ENCODE measurements around the gene OR13C9.
"Not testable (repeated sequence)": the region's sequence is repeated elsewhere in the genome, so short reads cannot be mapped to it uniquely, and the experiment has no call there.

OR13C9 gene

DNA sequence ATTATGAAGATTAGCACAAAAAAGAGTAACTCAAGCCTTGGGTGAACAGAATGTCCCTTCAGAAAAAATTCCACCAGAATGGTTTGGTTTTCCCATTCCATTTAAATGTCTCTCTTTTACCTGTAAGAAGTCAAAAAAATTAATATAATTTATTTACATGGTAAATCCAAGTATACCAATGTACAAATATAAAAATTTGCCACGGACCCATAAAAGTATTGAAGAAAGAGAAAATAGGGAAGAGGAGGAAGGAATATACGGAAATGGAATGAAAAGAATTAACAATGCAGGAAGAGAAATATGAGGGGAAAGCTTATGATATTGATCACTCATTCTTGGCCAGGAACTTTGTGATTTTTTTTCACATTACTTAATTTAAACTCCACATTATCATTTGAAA lies at the start of gene OR13C9:
Gene OR13C9 (minus strand): TSS at position 101 of the 400 bp plus-strand sequence. CDS start 0 bp downstream, at position 101.
- DNase-seq (ENCODE audit: low spot score) = no peak

DNA sequence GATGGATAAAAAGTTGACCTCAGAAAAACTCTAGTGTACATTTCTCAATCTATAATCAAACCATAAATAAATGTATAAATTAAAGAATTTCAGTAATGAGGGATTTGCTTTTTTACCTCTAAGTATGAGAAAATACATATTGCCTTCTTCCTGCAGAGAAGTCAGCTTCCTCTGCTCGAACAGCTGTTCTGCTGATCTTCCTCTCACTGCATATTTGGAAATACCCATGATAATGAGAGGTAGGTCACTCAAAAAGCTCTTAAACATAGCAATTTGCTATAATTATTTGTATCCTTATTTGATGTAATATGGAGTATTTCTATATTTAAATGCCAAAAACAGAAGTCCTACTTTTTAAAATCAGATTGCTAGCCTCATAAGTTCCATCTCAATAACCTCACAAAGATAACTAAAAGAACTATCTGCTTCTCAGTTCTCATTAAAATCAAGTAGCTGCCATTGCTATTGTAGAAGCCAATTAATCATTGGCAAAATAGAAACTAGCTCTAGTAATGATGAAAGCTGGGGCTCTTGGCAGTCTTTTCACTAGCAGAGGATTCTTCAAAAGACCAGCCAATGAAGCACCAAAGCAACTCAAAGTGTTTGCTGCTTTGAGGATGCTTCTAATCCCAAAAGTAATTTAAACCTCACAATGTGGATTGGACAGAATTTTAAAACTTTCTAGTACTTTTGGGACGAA lies 40.6 kb upstream of the OR13C9 start:
- no peak for DNase-seq (ENCODE audit: low spot score)

GRCh38 chr9:104635456-104635855 lies 17.5 kb upstream of the OR13C9 start:
- no peak for DNase-seq (ENCODE audit: low spot score)

- no peak for DNase-seq (ENCODE audit: low spot score)
These were observed 16.0 kb upstream of the OR13C9 start for GRCh38 chr9:104633976-104634520.

- not testable (repeated sequence) for DNase-seq (ENCODE audit: low spot score)
These were observed 8.0 kb upstream of the OR13C9 start for GRCh38 chr9:104625964-104626363.

DNA sequence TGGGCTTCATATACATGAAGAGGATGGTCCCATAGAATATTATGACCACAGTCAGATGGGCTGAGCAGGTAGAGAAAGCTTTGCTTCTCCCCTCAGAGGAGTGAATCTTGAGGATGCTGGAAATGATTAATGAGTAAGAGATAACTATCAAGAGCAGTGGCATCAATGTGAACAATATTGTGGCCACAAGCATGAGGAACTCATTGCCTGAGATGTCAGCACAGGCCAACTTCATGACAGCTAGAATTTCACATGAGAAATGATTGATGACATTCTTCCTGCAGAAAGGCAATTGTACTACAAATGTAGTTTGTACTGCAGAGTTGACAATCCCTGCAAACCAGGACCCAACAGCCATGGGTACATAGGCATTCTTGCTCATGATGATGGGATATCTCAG lies 586 bp downstream of the OR13C9 start:
- no peak for DNase-seq (ENCODE audit: low spot score)

- DNase-seq (ENCODE audit: low spot score) = no peak
These were observed 6.8 kb downstream of the OR13C9 start for GRCh38 chr9:104611213-104611612.

GRCh38 chr9:104608336-104608735 lies 9.7 kb downstream of the OR13C9 start:
- no peak for DNase-seq (ENCODE audit: low spot score)

GRCh38 chr9:104606152-104606551 lies 11.9 kb downstream of the OR13C9 start:
- DNase-seq (ENCODE audit: low spot score) = no peak

DNA sequence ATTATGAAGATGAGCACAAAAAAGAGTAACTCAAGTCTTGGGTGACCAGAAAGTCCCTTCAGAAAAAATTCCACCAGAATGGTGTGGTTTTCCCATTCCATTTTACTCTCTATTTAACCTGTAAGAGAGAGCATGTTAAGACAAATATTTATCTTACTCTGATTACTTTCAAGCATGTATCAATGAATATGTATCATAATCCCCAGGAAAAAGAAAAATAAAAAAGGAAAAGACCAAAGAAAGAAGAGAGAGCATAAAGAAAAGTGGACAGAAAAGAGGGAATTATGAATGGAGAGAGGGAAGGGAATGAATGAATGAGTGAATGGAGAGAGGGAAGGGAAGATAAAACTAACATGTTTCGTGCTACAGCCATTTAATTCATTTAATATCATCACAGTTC lies 12.5 kb downstream of the OR13C9 start, which contains the start of gene OR13C2:
Gene OR13C2 (minus strand): TSS at position 101 of the 400 bp plus-strand sequence. CDS start 0 bp downstream, at position 101.
- not testable (repeated sequence) for DNase-seq (ENCODE audit: low spot score)

GRCh38 chr9:104604801-104605200 lies 13.2 kb downstream of the OR13C9 start:
- no peak for DNase-seq (ENCODE audit: low spot score)

- DNase-seq (ENCODE audit: low spot score) = not testable (repeated sequence)
These were observed 18.7 kb downstream of the OR13C9 start, which contains the start of gene OR13C5 for GRCh38 chr9:104599313-104599712. TSS of gene OR13C5 (minus strand) at chr9:104599413. CDS start at chr9:104599413, 0 bp downstream.

GRCh38 chr9:104598749-104599148 lies 19.3 kb downstream of the OR13C9 start:
- not testable (repeated sequence) for DNase-seq (ENCODE audit: low spot score)

DNA sequence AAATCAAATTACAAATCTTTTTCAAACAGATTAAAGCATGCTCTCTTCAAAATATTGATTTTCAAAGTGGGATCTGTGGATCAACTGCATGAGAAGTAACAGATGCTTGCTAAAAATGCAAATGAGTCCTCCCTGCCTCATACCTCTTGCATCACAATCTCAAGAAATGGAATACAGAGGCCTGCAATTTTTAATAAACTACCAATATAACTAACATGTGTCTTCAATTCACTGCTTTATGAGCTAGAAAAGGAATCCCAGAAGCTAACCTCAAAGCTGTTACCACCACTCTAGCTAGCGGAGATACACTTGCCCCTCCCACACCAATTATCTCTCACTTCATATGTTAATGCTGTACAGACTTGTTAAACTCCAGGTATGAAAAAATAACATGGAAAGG lies 28.4 kb downstream of the OR13C9 start:
- no peak for DNase-seq (ENCODE audit: low spot score)

GRCh38 chr9:104586496-104587180 lies 31.4 kb downstream of the OR13C9 start:
- no peak for DNase-seq (ENCODE audit: low spot score)

- DNase-seq (ENCODE audit: low spot score) = no peak
These were observed 37.4 kb downstream of the OR13C9 start for GRCh38 chr9:104580562-104580961.

DNA sequence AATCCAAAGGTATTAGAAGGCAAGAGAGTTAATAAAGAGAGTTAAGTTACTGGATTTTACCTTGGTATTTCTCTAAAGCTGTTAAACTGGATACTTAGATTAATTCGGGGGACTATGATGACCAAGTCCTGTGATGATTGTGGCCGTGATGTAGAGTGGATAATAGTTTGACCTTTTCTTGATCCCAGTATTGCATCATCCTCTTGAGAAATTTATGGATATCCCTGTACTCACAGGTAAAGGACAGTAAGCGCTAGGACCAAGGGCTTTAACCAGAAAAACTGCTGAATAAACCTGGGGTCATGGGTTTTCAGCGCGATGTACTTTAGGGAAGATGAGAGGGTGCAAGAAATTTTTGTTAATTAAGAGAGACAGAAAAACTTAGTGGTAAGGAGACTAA lies 40.7 kb downstream of the OR13C9 start:
- no peak for DNase-seq (ENCODE audit: low spot score)

- DNase-seq (ENCODE audit: low spot score) = no peak
These were observed 42.5 kb downstream of the OR13C9 start for GRCh38 chr9:104575456-104575855.

- no peak for DNase-seq (ENCODE audit: low spot score)
These were observed 45.4 kb downstream of the OR13C9 start for GRCh38 chr9:104572612-104573011.

- no peak for DNase-seq (ENCODE audit: low spot score)
These were observed 49.1 kb downstream of the OR13C9 start, which contains the start of gene OR13C8 for GRCh38 chr9:104568868-104569267. TSS of gene OR13C8 (plus strand) at chr9:104569168. CDS start at chr9:104569168, 0 bp downstream.
